ENCODE data around the gene ABAT.
"Not testable (repeated sequence)": the region's sequence is repeated elsewhere in the genome, so short reads cannot be mapped to it uniquely, and the experiment has no call there.

DNA sequence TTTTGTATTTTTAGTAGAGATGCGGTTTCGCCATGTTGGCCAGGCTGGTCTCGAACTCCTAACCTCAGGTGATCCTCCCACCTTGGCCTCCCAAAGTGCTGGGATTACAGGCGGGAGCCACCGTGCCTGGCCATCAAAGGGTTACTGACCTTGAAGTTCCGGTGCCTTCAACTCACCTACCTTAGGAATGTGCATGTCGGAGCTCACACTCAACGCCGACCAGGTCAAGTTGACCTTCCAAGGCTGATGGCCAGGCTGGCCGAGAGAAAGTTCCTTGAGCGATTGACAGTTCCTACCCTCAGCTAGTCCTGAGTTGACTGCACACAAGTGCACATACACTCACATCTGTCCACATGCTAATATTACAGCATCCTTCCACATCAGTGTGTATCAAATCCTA, 111.9 kb downstream of the ABAT start:
- not testable (repeated sequence) for TF ChIP-seq EP300 (IDR thresholded peaks at IDR 0.05; ENCODE audit: borderline replicate concordance in 1 of 2, low read depth in 2 of 2, low read length in 2 of 2); TCF12 (IDR thresholded peaks at IDR 0.05; ENCODE audit: low read depth, low read length); YY1 (IDR thresholded peaks at IDR 0.05; ENCODE audit: low read depth, low read length); RAD21 (IDR thresholded peaks at IDR 0.05 in 1 of 2, conservative IDR thresholded peaks at IDR 0.05 in 1 of 2; ENCODE audit: low read depth in 2 of 2, low read length in 2 of 2); RFX5 (IDR thresholded peaks at IDR 0.05; ENCODE audit: borderline replicate concordance, low read depth, low read length); RXRA (IDR thresholded peaks at IDR 0.05; ENCODE audit: insufficient read depth, low read depth, low read length)
- TF ChIP-seq, protein P1, sequence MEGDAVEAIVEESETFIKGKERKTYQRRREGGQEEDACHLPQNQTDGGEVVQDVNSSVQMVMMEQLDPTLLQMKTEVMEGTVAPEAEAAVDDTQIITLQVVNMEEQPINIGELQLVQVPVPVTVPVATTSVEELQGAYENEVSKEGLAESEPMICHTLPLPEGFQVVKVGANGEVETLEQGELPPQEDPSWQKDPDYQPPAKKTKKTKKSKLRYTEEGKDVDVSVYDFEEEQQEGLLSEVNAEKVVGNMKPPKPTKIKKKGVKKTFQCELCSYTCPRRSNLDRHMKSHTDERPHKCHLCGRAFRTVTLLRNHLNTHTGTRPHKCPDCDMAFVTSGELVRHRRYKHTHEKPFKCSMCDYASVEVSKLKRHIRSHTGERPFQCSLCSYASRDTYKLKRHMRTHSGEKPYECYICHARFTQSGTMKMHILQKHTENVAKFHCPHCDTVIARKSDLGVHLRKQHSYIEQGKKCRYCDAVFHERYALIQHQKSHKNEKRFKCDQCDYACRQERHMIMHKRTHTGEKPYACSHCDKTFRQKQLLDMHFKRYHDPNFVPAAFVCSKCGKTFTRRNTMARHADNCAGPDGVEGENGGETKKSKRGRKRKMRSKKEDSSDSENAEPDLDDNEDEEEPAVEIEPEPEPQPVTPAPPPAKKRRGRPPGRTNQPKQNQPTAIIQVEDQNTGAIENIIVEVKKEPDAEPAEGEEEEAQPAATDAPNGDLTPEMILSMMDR (IDR thresholded peaks at IDR 0.05; ENCODE audit: control extremely low read depth in 1 of 3, insufficient read depth in 1 of 3, low read depth in 1 of 3, low read length in 3 of 3) = not testable (repeated sequence)
